Measurements from ENCODE around the gene SNAP91.

SNAP91 gene

GRCh38 chr6:83546636-83547035, 162.3 kb downstream of the SNAP91 start:
- no peak for DNase-seq (ENCODE audit: low read depth)

DNA sequence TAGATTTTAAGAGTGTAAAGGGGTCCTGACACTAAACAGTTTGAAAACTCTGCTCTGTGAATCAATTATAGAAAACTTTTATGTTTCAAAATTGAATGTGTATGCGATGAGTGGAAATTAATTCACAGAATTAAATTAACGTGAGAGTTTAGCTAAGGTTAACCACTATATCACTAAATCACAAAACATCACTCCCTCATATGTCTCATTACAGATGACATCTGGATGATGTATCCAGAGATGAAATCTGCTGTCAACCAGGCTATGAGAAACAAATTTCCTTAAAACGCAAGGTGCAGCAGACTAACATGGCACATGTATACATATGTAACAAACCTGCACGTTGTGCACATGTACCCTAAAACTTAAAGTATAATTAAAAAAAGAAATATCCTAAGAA, 169.2 kb downstream of the SNAP91 start:
- no peak for DNase-seq (ENCODE audit: low read depth)

- DNase-seq (ENCODE audit: low read depth), result no peak
Measured at GRCh38 chr6:83536647-83537589, 172.0 kb downstream of the SNAP91 start.

DNA sequence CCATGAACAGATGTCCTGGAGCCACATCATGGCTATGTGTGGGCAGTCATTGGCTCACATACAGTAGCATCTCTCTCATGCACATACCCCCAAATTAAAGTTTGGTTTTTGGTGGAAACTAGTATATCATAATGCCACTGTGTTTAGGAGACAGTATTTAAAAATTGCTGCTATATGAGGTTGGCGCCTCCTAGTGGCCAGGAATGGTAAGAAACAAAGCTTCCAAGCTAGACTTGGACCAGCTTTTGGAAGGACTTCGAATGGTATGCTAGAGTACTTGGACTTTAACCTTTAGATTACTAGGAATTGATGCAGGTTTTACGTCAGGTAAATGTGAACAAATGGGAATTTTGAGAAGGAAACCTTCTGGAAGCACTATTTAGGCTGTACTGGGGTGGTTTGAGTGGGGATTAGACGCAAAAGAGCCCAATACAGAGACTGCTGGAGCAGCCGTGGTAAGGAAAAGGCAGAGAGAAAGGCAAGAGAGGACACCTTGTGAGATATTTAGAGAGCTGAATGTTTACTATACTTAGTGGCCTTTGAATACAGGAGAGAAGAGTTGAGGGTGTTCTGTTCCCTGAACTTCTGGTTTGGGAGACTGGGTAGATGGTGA, 172.8 kb downstream of the SNAP91 start:
- peak; percentile 56 for DNase-seq (ENCODE audit: low read depth)

DNA sequence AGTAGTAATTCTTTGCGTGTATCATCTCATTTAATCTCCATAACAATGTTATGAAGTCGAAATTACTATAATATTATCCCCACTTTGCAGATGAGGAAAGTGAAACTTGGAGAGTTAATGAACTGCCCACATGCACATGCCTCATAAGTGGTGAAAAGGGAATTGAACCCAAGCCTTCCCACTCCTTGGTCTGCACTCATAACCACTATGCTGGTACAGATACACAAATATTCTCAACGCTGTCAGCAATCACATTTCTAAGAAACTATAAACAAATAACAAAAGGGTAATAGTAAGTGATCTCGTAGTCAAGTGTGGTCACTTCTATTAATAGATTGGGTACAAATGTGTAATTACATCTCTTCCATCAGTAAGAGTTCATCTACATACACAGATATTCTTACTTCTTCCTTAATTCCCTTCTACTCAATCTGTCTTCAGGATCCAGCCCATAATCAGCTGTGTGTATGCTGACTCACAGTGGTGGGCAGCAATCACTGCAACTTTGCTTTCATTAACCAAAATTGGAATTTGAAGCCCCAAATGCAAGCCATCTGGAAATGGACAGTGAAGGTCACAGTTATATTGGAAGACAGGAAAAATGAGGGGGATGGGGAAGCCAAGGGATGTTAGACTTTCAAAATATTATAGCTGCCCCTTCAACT, 190.0 kb downstream of the SNAP91 start:
- DNase-seq (ENCODE audit: low read depth), result peak; percentile 42

DNA sequence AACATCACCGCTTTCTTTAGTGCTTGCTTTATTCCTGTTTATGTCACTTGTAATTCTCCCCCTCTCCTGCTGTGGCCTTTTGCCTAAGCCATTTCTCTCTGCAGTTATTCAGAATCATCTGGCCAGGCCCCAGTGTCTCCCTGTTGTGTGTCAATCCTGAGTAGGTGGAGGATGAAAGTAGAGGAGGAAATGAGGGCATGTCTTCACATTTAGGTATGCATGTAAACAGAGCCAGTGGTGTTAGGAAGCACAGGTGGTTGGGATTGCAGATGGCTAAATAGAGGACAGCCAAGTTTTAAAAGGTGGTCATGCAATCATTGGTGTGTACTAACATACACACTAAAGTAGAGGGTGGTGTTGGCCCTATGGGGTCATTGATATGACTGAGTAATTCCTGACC, 191.4 kb downstream of the SNAP91 start:
- no peak for DNase-seq (ENCODE audit: low read depth)

GRCh38 chr6:83514866-83515466, 193.9 kb downstream of the SNAP91 start:
- DNase-seq (ENCODE audit: low read depth), result peak; percentile 60

DNA sequence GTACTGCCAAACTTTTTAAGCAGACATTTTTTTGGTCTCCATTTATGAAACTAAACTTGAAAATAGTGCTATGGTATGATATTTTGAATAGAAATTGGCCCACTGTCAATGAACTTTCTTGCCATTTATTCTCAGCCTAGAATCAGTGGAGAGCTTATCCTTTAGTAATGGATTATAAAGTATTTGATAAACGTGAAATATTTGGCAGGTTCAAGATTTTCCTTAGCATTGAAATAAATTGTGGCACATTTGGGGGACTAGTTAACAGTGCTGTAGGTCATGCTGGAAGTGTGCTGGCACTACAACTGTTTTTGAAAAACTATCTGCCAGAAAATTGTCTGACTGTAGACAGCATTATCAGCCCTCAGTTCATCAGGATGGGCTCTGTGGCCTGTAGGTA, 194.4 kb downstream of the SNAP91 start:
- no peak for DNase-seq (ENCODE audit: low read depth)

- peak; percentile 52 for DNase-seq (ENCODE audit: low read depth)
Measured at GRCh38 chr6:83511901-83512681, 196.8 kb downstream of the SNAP91 start, which contains the start of gene PRSS35. PRSS35 (plus strand) TSS chr6:83512534; CDS start chr6:83523442, 10,908 bp downstream.

GRCh38 chr6:83511266-83511665, 197.6 kb downstream of the SNAP91 start:
- no peak for DNase-seq (ENCODE audit: low read depth)

DNA sequence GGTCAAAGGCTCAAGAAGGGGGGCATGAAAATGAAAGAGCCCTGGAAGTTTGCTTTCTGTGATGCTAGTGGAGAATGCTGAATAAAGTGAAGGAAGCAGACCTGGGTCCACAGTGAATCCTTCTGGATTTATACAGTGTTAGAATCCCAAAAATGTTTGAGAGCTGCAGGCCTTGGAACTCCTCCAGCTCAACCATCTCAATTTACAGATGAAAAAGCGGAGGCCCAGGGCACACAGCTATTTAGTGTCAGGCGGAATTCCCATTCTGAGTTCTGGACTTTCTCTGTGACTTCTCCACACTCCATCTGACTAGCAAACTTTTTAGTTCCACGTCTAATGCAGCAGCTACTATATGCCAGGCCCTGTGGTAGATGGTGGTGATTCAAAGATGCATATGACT, 198.1 kb downstream of the SNAP91 start:
- no peak for DNase-seq (ENCODE audit: low read depth)

GRCh38 chr6:83509441-83509840, 199.5 kb downstream of the SNAP91 start:
- DNase-seq (ENCODE audit: low read depth), result peak; percentile 57

DNA sequence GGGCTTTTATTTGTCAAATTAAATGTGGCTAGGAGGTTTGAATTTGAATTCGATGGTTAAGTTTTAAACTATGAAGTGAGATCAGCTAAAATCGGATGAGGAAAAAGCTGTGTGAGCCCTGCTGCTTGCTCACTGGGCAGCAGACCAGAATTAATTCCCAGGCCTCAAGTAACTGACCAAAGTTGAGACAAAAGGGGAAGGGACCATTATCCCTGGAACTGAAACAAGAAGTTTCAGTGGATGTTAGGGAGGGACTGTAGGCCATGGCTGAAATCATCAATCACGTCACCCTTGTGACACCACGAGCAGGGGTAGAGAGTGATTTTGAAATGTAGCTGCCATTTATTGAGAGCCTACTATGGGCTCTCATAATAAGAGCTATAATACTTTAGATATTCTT, 203.5 kb downstream of the SNAP91 start:
- DNase-seq (ENCODE audit: low read depth), result no peak
